Nephron progenitor cell (in vitro differentiated cells): ENCODE data around the gene GNAS.

ENCODE experiments used
- DNase-seq: peaks from one replicate; pipeline ENCODE4 v3.0.0; 2021
- H3K27ac Mint-ChIP-seq: 2 replicates; pipeline ENCODE4 v1.8.0; 2021; ENCODE audit warnings: mild to moderate bottlenecking, moderate library complexity, mixed read lengths
- H3K27me3 Mint-ChIP-seq: 2 replicates; pipeline ENCODE4 v1.8.0; 2021; ENCODE audit warnings: mild to moderate bottlenecking, low read depth, mixed read lengths; ENCODE audit not compliant: poor library complexity
- H3K36me3 Mint-ChIP-seq: 2 replicates; pipeline ENCODE4 v1.8.0; 2021; ENCODE audit warnings: low read depth, mixed read lengths
- H3K4me1 Mint-ChIP-seq: 2 replicates; pipeline ENCODE4 v1.8.0; 2021; ENCODE audit warnings: mixed read lengths
- H3K4me3 Mint-ChIP-seq: 2 replicates; pipeline ENCODE4 v1.8.0; 2021; ENCODE audit warnings: mild to moderate bottlenecking, moderate library complexity, mixed read lengths
- H3K9me3 Mint-ChIP-seq: 2 replicates; pipeline ENCODE4 v1.8.0; 2021; ENCODE audit warnings: mild to moderate bottlenecking, moderate library complexity, mixed read lengths
- CTCF ChIP-seq: fragments of 200-600 bp; sonication (generic); IDR thresholded peaks from 2 replicates; pipeline ENCODE4 v1.5.0; 2021; ENCODE audit warnings: antibody characterized with exemption

The GNAS gene

GRCh38 chr20:58911970-58912369, 59.5 kb downstream of the GNAS start:
- H3K36me3 Mint-ChIP-seq, result peaks cover 58% of the 10 kb centered on the region
- no peak for DNase-seq
- TF ChIP-seq CTCF, result no peak

GRCh38 chr20:58913079-58913478, 60.6 kb downstream of the GNAS start:
- Mint-ChIP-seq H3K4me3 (no peak overlapping the region), H3K4me1 (peaks cover 10% of the 10 kb centered on the region), H3K9me3 (no peaks in the 10 kb centered on the region), H3K27me3 (peaks cover 3% of the 10 kb centered on the region), H3K36me3 (peaks cover 48% of the 10 kb centered on the region), H3K27ac (peak overlapping the region; percentile 61)
- TF ChIP-seq CTCF, result no peak
- no peak for DNase-seq

More at GRCh38 chr20:58911970-58912369, 59.5 kb downstream of the GNAS start:
- Mint-ChIP-seq H3K27me3 (peaks cover 3% of the 10 kb centered on the region), H3K4me1 (peaks cover 21% of the 10 kb centered on the region), H3K9me3 (no peaks in the 10 kb centered on the region), H3K27ac (no peak overlapping the region), H3K4me3 (no peak overlapping the region)

GRCh38 chr20:58918621-58919020, 66.1 kb downstream of the GNAS start:
- H3K9me3 Mint-ChIP-seq, result peaks cover 12% of the 10 kb centered on the region
- no peak for DNase-seq
- peaks cover 15% of the 10 kb centered on the region for H3K27me3 Mint-ChIP-seq
- H3K4me1 Mint-ChIP-seq, result peaks cover 14% of the 10 kb centered on the region
- H3K36me3 Mint-ChIP-seq, result no peaks in the 10 kb centered on the region
- TF ChIP-seq CTCF, result no peak
- H3K27ac Mint-ChIP-seq, result no peak overlapping the region
- no peak overlapping the region for H3K4me3 Mint-ChIP-seq

- Mint-ChIP-seq H3K4me1 (peaks cover 18% of the 10 kb centered on the region), H3K9me3 (peaks cover 12% of the 10 kb centered on the region), H3K36me3 (no peaks in the 10 kb centered on the region), H3K27ac (no peak overlapping the region), H3K27me3 (peaks cover 12% of the 10 kb centered on the region), H3K4me3 (no peak overlapping the region)
- no peak for TF ChIP-seq CTCF
- DNase-seq, result no peak
Measured at GRCh38 chr20:58921564-58921963, 69.0 kb downstream of the GNAS start.

- TF ChIP-seq CTCF, result no peak
- H3K9me3 Mint-ChIP-seq, result peaks cover 12% of the 10 kb centered on the region
- no peaks in the 10 kb centered on the region for H3K36me3 Mint-ChIP-seq
- H3K4me1 Mint-ChIP-seq, result peaks cover 18% of the 10 kb centered on the region
- no peak for DNase-seq
- H3K27me3 Mint-ChIP-seq, result peaks cover 12% of the 10 kb centered on the region
- no peak overlapping the region for H3K4me3 Mint-ChIP-seq
- H3K27ac Mint-ChIP-seq, result no peak overlapping the region
Measured at GRCh38 chr20:58922036-58922435, 69.5 kb downstream of the GNAS start.

- DNase-seq, result no peak
- no peak overlapping the region for H3K4me3 Mint-ChIP-seq
- H3K9me3 Mint-ChIP-seq, result peaks cover 12% of the 10 kb centered on the region
Measured at GRCh38 chr20:58923117-58923712, 70.7 kb downstream of the GNAS start.

More at GRCh38 chr20:58923117-58923712, 70.7 kb downstream of the GNAS start:
- TF ChIP-seq CTCF, result no peak
- H3K27ac Mint-ChIP-seq, result no peak overlapping the region
- H3K4me1 Mint-ChIP-seq, result peaks cover 18% of the 10 kb centered on the region
- no peaks in the 10 kb centered on the region for H3K36me3 Mint-ChIP-seq
- peaks cover 12% of the 10 kb centered on the region for H3K27me3 Mint-ChIP-seq
